ENCODE data around the gene PPIL4.
"Not testable (repeated sequence)": the region's sequence is repeated elsewhere in the genome, so short reads cannot be mapped to it uniquely, and the experiment has no call there.

The PPIL4 gene

DNA sequence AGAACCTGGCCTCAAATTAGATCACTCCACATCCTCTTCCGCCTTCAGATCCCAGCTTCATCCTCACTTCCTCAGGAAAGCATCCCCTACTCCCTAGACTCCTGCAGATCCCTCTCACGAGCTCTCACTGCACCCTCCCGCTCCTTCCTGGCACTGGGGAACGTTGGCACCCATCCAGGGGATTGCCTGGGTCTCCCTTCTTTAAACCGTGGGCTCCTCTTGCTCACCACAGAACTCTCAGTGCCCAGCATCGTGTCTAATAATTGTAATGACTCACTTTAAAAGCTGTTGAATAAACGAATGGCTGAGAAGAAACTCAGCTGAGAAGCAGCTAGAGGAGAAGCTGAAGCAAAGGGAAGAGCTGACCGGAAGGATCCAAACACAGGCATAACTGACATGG lies 81.4 kb downstream of the PPIL4 start:
- Histone ChIP-seq H3K4me3 (no peak overlapping the region), H3K9me3 (no peaks in the 10 kb centered on the region; the same call in 1 of the 2 replicates), H3K27me3 (no peaks in the 10 kb centered on the region), H3K36me3 (peaks cover 74% of the 10 kb centered on the region), H3K4me2 (peak overlapping the region; percentile 91), H3K27ac (peak overlapping the region; percentile 40; the same call in 1 of the 2 replicates), H3K4me1 (peaks cover 56% of the 10 kb centered on the region), H3K9ac (0 out of 2 replicates have a peak overlapping the region, but pooled peaks have one; percentile 0), H4K20me1 (peaks cover 71% of the 10 kb centered on the region)
- no peak for TF ChIP-seq Cebpa-rat (IDR thresholded peaks at IDR 0.05)

DNA sequence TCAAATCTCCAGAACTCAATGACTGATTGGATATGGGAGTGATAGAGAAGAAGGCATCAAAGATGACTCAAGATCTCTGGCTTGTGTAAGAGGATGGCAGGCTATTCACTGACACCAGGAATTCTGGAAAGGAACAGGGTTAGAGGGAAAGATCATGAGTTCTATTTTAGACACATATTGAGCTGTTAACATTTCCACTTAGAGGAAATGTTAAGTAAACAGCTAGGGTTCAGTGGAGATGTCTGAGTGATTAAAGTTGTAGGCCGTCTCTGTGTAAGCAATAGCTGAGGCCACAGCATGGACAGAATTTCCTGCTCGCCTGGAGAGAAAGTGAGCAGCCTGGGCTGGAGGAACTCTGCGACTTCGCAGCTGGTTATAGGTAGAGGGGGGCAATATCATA lies 82.1 kb downstream of the PPIL4 start:
- Histone ChIP-seq H3K9ac (no peak overlapping the region), H3K27me3 (no peaks in the 10 kb centered on the region), H3K4me3 (no peak overlapping the region), H4K20me1 (peaks cover 65% of the 10 kb centered on the region), H3K36me3 (peaks cover 74% of the 10 kb centered on the region), H3K4me1 (peaks cover 50% of the 10 kb centered on the region), H3K27ac (0 out of 2 replicates have a peak overlapping the region, but pooled peaks have one; percentile 40), H3K4me2 (peak overlapping the region; percentile 91), H3K9me3 (no peaks in the 10 kb centered on the region)
- no peak for TF ChIP-seq Cebpa-rat (IDR thresholded peaks at IDR 0.05)

DNA sequence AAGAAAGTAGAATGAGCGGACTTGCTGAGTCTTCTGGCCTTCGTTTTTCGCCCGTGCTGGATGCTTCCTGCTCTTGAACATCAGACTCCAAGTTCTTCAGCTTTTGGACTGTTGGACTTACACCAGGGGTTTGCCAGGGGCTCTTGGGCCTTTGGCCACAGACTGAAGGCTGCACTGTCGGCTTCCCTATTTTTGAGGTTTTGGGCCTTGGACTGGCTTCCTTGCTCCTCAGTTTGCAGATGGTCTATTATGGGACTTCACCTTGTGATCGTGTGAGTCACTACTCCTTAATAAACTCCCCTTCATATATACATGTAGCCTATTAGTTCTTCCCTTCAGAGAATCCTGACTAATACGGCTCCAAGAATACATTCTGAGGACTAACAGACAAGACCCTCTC lies 83.1 kb downstream of the PPIL4 start:
- peaks cover 79% of the 10 kb centered on the region for H3K36me3 ChIP-seq
- not testable (repeated sequence) for H3K27me3 ChIP-seq, H3K9ac ChIP-seq, H3K9me3 ChIP-seq, H3K4me2 ChIP-seq, H3K4me3 ChIP-seq, H3K27ac ChIP-seq
- H4K20me1 ChIP-seq, result peaks cover 65% of the 10 kb centered on the region
- peaks cover 39% of the 10 kb centered on the region for H3K4me1 ChIP-seq

DNA sequence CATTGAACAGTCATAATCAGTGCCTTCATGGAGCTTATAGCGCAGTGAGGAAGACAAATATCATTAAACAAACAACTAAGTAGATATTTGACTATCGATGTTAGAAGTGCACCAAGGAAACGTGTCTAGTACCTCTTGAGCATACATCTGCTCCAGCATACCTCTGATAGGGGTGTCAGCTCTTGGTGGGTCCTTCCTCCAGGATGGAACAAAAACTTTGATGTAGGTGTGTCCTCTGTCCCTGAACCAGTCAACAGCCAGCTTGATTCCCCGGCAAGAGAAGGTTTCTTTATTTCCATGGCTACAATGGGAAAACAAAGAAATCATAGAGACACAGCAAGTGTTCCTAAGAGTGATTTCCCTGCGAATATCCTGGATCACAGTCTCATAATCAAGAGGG lies 84.2 kb downstream of the PPIL4 start:
- Histone ChIP-seq H3K36me3 (peaks cover 83% of the 10 kb centered on the region), H3K4me2 (no peak overlapping the region), H4K20me1 (peaks cover 65% of the 10 kb centered on the region)

DNA sequence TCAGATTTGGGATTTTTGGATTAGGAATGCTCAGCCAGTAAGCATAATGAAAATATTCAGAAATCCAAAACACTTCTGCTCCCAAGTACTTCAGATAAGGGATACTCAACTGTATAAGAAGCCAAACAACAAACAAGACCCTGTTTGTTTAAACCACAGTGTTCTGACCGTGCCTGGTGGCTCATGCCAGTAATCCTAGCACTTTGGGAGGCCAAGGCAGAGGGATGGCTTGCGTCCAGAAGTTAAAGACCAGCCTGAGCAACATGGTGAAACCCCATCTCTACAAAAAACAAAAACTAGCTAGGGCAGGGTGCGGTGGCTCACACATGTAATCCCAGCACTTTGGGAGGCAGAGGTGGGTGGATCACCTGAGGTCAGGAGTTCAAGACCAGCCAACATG lies 85.6 kb downstream of the PPIL4 start:
- H3K4me3 ChIP-seq, H3K27ac ChIP-seq, H3K9me3 ChIP-seq, H3K9ac ChIP-seq, H3K27me3 ChIP-seq, H3K4me2 ChIP-seq: not testable (repeated sequence)
- Histone ChIP-seq H4K20me1 (peaks cover 58% of the 10 kb centered on the region), H3K36me3 (peaks cover 97% of the 10 kb centered on the region), H3K4me1 (peaks cover 19% of the 10 kb centered on the region)

More for the DNA sequence above, 84.2 kb downstream of the PPIL4 start:
- Histone ChIP-seq H3K9me3 (no peaks in the 10 kb centered on the region), H3K4me1 (peaks cover 29% of the 10 kb centered on the region), H3K27me3 (no peaks in the 10 kb centered on the region), H3K9ac (no peak overlapping the region), H3K4me3 (no peak overlapping the region), H3K27ac (no peak overlapping the region)
- no peak for TF ChIP-seq Cebpa-rat (IDR thresholded peaks at IDR 0.05)

DNA sequence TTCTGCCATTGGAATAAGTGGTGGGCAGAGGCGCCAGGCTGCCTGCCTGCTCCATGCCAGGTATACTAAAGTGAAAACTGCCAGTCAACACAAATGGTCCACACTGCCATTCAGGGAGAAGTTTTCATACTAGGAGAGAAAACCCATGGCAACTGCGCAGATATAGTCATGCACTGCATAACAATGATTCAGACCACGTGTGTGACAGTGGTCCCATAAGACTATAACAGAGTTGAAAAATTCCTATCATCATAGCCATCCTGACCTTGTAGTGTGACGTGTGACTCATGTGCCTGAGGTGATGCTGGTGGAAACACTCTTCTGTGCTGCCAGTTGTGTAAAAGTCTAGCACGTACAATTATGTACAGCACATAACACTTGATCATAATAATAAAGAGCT lies 86.1 kb downstream of the PPIL4 start:
- H3K4me3 ChIP-seq, result no peak overlapping the region
- H3K4me1 ChIP-seq, result peaks cover 19% of the 10 kb centered on the region
- H3K9me3 ChIP-seq, result no peaks in the 10 kb centered on the region
- H3K27ac ChIP-seq, result no peak overlapping the region
- no peak overlapping the region for H3K4me2 ChIP-seq
- H4K20me1 ChIP-seq, result peaks cover 58% of the 10 kb centered on the region
- no peaks in the 10 kb centered on the region for H3K27me3 ChIP-seq
- peaks cover 100% of the 10 kb centered on the region for H3K36me3 ChIP-seq
- no peak for TF ChIP-seq Cebpa-rat (IDR thresholded peaks at IDR 0.05)
- no peak overlapping the region for H3K9ac ChIP-seq

DNA sequence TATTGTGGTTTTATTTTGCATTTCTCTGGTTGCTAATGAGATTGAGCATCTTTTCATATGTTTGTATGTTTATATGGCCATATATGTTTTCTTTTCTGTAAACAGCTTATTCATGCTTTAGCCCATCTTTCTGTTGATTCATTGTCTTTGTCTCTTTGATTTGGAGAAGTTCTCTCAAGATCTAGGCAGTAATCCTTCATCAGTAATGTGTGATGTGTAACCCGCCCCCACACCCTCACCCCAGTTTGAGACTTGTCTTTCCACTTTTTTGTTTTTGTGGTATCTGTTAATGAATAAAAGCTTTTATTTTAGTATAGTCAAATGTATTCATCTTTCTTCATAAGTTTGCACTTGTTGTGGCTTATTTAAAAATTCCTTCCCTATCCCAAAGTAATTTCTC lies 87.0 kb downstream of the PPIL4 start:
- no peak overlapping the region for H3K4me2 ChIP-seq
- H3K4me3 ChIP-seq, result no peak overlapping the region
- no peak for TF ChIP-seq Cebpa-rat (IDR thresholded peaks at IDR 0.05)
- no peaks in the 10 kb centered on the region for H3K27me3 ChIP-seq
- no peak overlapping the region for H3K9ac ChIP-seq
- peaks cover 100% of the 10 kb centered on the region for H3K36me3 ChIP-seq
- H3K9me3 ChIP-seq, result no peaks in the 10 kb centered on the region
- no peak overlapping the region for H3K27ac ChIP-seq
- peaks cover 19% of the 10 kb centered on the region for H3K4me1 ChIP-seq
- H4K20me1 ChIP-seq, result peaks cover 58% of the 10 kb centered on the region

DNA sequence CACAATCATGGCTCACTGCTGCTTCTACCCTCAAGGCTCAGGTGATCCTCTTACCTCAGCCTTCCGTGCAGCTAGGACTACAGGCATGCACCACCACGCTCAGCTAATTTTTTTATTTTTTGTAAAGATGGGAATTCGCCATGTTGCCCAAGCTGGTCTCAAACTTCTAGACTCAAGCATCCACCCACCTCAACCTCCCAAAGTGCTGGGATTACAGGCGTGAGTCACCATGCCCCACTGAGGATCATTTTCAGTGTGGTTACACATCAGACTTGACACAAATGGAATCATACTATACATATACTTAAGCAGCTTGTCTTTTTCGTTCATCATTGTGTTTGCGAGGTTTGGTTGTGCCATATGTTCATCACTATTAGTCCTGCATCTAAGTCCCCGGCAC lies 87.6 kb downstream of the PPIL4 start:
- Histone ChIP-seq H3K27me3 (no peaks in the 10 kb centered on the region), H3K9ac (no peak overlapping the region), H3K36me3 (peaks cover 100% of the 10 kb centered on the region)

DNA sequence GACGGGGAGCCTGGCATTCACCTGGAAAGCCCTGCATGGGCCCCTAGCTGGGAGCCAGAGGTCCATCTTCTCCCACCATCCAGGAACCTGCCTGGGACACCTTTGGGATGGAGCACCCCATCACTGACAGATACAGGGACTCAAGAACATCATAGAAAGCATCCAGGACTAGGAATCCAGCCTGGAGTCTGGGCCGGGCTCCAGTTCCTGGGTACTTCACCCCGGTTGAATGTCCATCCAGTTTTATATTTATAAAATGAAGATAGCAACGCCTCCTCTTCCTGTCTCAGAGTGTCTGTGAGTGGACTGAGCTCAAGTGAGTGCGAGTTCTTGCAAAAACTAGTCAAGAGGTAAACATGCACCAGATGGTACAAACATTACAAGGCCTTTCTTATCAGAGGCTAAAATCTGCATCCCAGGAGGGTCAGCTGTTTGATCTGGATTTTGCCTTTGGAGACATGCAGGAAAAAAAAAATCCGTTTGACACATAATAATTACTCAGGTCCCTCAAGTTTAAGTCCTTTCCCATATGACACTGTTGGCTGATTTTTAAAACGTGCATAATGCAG lies 88.4 kb downstream of the PPIL4 start:
- H3K4me1 ChIP-seq, result peaks cover 23% of the 10 kb centered on the region
- H3K9ac ChIP-seq, result no peak overlapping the region
- H3K4me2 ChIP-seq, result no peak overlapping the region
- H3K27ac ChIP-seq, result no peak overlapping the region
- no peaks in the 10 kb centered on the region for H3K9me3 ChIP-seq
- no peak overlapping the region for H3K4me3 ChIP-seq
- no peak for TF ChIP-seq Cebpa-rat (IDR thresholded peaks at IDR 0.05)
- no peaks in the 10 kb centered on the region for H3K27me3 ChIP-seq
- H3K36me3 ChIP-seq, result peaks cover 100% of the 10 kb centered on the region
- H4K20me1 ChIP-seq, result peaks cover 59% of the 10 kb centered on the region

More for the DNA sequence above, 87.6 kb downstream of the PPIL4 start:
- Histone ChIP-seq H3K9me3 (no peaks in the 10 kb centered on the region), H4K20me1 (peaks cover 60% of the 10 kb centered on the region), H3K4me3 (no peak overlapping the region), H3K27ac (no peak overlapping the region), H3K4me2 (no peak overlapping the region), H3K4me1 (peaks cover 23% of the 10 kb centered on the region)
- no peak for TF ChIP-seq Cebpa-rat (IDR thresholded peaks at IDR 0.05)

DNA sequence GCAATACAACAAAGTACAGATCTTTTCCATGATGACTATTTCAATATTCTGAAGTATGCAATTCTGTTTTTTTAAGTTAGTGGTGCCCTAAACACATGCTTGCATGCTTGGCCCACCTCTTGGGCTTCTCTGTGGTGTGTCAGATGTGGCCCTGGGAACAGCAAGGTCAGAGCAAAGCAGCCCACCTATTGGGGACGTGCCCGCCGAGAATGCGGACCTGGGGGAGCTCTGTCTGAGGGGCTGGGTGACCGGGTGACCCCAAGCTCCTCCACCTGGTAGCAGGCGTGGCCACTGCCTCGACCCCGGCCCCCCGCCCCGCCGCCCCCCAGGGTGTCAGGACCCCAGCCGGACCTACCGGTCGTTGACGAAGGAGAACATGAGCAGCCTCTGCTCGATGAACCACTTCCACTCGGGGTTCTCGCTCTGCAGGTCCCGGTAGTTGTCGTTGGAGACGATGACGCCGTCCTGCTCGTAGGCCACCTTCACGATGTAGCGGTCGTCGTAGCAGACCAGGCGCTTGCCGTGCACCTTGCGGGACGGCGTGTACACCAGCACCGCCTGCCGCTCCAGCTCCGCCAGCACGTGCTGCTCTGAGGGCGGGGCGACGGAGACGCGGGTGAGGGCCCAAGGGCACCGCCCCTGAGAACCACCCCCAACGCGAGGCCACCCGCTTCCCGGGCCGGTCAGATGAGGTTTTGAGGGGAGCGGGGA lies 89.4 kb downstream of the PPIL4 start:
- Histone ChIP-seq H3K36me3 (peaks cover 100% of the 10 kb centered on the region), H4K20me1 (peaks cover 49% of the 10 kb centered on the region)

More for the DNA sequence above, 89.4 kb downstream of the PPIL4 start:
- TF ChIP-seq Cebpa-rat (IDR thresholded peaks at IDR 0.05), result no peak
- Histone ChIP-seq H3K4me2 (no peak overlapping the region), H3K27ac (no peak overlapping the region), H3K9me3 (peaks cover 4% of the 10 kb centered on the region; the same call in 1 of the 2 replicates), H3K27me3 (no peaks in the 10 kb centered on the region), H3K4me1 (peaks cover 23% of the 10 kb centered on the region), H3K9ac (no peak overlapping the region), H3K4me3 (no peak overlapping the region)

All from BLaER1 (cell line).